Measurements from ENCODE around the gene NIBAN1.

GRCh38 chr1:184988506-184988905, 14.2 kb upstream of the NIBAN1 start:
- TF ChIP-seq EZH2 (IDR thresholded peaks at IDR 0.05) (no peak), FOXP2 (optimal IDR thresholded peaks at IDR 0.05; ENCODE audit: control extremely low read depth, extremely low read length, insufficient read depth) (no peak)

Data from SK-N-MC (cell line).